ELF-1 (cell line): ENCODE measurements around the gene RALGPS1.

Experiments used
- DNase-seq: peaks from one replicate; pipeline ENCODE4 v3.0.0-alpha.2; 2016; ENCODE audit warnings: low read depth, low spot score

The RALGPS1 gene

DNA sequence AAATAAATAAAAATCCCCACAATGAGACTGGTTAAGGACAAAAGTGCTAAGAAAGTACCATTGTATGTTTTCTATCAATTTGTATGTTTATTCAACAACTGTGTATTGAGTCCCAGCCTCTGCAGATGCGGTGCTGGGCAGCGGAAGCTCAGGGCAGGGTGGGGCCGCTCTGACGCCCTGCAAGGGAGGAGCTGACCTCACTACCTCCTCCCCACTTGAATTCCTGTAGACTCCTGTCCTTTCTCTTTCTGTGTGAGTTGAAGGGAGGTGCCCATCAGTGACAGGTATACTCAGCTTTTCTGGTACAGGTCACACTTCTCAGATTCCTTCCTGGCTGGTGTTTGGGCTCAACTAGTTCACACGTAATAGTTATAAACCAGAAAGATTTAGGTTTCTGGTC is 180.8 kb downstream of the RALGPS1 start:
- no peak for DNase-seq

DNA sequence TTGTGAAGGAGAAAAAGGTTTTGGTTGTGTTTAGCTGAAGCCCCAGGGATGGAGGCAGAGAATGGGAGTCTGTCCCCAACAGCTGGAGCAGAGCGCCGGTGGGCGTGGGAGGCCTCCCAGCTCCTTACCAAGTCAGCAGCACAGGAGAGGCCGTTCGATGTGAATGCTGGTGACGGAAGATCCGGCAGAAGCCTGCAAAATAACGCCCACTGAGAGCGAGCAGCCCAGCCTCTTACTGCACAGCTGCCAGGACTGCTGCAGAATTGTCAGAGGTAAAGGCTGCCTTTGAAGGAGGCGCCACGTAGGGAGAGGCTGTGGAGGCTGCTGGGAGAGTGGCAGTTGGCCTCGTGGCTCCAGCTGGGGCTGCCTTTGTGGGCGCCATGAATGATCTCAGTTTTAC is 181.6 kb downstream of the RALGPS1 start:
- no peak for DNase-seq

DNA sequence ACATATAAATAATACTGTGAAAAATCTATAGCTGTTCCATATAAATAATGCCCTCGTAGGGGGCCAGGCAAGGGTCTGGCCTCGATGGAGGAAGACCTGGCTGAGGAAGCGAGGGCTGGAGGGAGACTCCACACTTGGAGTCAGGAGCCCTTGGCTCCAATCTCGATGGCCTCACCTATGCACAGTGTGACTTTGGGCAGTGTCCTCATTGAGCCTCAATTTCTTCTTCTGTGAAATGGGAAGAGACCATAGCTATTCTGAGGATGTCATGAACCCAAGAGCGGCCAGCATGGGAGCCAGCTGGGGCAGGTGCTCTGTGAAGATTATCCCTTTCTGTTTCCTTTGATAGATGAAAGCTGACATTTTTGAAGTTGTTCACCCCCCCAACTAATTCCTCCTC is 183.1 kb downstream of the RALGPS1 start:
- no peak for DNase-seq

DNA sequence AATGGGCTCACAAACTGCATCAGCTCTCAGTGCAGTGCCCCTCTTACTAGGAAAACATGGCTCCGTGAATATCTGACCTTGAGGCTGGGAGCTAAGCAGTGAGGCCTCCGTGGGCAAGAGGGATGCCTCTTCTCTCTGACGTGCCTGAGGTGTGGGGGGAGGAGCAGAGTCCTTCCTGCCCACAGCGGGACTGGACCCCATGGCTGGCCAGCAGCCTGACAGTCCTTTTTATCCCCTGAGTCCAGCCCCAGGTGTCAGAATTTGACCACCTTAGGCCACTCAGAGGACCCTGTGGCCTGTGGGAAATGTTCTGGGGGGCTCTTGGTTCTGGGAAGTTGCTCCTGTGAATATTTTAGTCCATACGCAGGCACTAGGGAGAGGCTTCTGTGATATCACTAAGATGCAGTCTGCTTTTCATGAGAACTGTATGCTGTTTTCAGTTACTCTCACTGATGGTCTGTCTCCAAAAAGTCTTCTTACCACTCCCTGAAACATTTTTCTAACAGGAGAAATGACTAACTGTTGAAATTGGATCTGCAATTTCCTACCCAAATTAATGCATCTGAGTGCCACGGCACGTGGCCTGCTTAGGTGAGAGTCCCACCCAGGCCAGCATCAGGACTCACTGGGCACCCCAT is 184.5 kb downstream of the RALGPS1 start:
- DNase-seq, result no peak

DNA sequence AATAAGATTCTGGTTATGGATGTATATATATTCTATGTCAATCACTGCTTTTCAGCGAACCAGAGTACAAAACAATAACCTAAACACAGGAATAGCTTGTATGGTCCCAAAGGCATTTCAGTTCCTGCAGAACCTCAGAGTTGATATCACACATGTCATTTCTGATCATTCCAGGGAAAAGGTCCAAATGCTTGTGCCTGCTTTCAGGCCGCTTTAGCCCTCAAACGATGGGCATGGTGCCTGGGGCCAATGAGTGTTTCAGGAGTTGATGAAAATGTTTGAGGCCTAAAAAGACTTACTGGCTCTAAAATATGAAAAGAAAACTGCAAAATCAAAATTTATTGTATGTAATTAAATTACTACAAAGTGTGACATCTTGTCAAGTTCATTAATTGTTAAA is 185.1 kb downstream of the RALGPS1 start:
- no peak for DNase-seq

DNA sequence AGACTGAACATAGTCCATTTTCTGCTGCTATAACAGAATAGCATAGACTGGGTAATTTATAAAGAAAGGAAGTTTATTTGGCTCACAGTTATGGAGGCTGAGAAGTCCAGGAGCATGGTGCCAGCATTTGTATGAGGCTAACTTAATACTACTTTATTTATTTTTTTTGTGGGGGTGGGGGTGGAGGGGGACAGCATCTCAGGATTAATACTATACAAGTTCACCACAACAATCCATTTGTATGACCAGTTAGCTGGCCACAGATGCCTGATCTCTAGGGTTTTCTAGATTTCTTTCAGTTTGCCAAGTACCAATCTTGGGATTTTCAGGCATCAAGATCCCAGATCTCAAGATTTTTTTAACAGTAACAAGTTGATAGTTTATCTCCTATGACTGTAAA is 187.6 kb downstream of the RALGPS1 start:
- DNase-seq, result no peak

DNA sequence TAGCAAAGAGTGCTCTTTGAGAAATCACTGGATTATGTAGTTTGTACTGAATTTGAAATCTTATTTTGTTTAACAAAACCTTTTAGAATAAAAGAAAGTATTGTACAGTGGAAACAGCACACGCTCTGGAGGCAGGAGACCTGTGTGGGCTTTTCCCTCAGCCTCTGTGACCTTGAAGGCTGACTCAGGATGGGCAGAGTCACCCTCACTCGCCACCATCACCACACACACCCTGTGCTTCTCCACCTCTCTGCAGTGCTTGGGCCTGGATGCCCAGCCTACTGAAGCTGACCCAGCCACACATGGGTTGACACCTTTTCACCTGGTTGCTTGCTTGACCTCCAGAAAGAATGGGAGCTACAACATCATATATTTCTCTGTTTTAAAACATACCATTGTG is 188.2 kb downstream of the RALGPS1 start:
- no peak for DNase-seq

DNA sequence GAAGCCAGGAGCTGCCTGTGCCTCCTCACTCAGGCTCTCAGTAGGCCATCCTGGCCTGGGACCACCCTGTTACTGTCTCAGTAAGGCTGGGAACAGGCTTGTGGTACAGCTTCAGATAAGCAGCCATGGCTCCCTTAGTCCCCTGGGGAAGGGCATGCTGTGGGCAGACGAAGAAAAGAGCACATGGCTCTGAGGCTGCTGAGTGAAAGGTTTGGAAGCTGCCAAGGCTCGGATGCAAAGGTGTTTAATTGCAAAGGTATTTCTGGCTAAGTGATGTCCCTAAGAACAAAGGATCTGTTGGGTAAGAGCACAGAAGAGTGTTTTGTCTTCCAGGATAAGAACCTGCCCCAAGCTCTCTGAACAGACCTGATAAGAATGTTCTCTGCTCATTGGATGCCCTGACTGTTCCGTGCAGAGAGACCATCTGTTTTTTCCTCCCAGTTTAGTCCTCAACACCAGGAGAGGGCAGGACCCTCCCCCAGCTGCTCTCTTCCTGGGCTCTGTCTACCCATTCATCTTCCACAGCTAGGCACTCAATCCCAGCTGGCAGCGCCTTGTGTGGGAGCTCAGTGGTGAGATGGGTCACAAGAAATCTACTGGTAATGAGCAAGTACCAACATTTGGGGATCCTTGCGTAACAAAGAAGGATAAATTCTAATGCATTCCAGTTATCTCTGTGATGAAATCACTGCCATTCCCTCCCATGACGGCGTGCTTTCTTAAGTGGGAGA is 190.2 kb downstream of the RALGPS1 start:
- peak; percentile 59 for DNase-seq

DNA sequence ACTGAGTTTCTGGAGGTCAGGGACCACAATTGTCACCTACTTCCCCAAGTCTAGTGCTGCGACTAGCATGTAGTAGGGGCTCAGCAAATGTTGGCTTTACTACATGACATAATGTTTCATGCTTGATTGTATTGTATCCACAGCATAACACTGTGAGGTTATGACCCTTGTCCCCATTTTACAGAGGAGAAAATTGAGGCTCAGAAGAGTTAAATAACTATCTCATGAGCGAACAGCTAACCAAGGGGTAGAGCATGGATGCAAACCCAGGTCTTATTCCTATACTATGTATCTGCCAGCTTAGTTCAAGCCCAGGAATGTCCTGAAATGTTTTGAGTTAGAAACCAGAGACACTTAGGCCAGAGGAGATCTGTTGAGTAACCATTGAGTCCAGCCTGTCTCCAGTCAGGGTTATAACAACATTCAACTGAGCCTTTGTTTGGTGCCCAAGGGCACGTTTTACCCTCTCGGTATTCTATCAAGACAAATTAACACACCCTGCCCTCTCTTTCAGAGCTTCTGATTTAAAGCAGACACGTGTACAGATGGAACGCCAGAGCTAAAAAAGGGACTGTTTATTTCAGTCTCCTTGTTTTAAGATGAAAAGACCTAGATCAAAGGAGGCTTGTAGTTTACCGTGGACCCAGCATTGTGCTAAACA is 191.4 kb downstream of the RALGPS1 start:
- DNase-seq, result peak; percentile 76

DNA sequence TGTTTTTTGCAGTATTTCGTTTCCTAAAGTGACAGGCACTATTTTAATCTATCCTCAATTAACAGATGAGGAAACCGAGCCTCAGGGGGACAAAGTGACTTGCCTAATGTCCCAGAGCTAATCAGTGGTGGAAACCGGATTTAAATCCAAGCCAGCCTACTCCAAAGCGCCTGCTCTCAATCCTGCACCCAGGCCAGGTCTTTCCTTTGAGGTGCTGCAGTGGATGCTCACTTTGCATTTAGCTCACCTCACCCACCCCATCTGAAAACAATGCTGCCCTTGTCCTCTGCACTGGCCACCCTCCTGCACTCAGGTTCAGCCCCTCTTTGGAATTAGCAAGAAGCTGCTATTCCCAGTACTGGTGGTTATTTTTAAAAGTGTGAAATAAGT is 191.9 kb downstream of the RALGPS1 start:
- DNase-seq, result peak; percentile 53

DNA sequence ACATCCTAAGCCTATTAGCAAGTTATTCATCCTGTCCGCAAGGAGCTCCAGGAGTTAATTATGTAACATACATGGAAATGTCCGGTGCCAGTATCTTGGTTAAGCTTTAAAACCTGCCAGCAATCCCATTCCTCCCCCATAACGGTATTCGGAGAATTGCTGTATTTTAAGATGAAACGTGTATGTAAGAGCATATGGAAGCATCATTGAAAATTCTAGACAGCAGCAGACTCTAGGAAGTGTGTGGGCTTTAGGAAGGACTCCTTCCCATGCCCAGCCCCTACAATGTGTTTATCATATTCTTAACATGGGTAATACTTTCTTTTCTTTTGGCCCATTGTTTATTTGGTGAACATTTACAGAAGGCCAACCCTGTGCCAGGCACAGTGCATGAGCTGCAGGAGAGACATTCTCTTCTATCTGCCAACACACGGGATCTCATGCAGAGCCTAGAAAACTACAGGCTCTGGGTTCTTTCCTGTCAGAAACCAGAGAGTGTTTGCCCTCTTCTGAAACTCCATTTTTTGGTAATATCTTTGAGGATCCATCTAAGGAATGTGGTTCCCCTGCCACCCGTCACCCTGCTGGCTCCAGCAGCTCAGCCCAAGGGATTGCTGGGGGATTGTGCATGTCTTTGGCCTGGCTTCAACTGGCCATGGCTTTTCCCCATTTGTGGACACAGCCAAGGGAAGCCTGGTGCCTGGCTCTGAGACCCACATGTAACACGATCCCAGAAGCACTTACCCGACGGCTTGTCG is 192.8 kb downstream of the RALGPS1 start:
- no peak for DNase-seq

DNA sequence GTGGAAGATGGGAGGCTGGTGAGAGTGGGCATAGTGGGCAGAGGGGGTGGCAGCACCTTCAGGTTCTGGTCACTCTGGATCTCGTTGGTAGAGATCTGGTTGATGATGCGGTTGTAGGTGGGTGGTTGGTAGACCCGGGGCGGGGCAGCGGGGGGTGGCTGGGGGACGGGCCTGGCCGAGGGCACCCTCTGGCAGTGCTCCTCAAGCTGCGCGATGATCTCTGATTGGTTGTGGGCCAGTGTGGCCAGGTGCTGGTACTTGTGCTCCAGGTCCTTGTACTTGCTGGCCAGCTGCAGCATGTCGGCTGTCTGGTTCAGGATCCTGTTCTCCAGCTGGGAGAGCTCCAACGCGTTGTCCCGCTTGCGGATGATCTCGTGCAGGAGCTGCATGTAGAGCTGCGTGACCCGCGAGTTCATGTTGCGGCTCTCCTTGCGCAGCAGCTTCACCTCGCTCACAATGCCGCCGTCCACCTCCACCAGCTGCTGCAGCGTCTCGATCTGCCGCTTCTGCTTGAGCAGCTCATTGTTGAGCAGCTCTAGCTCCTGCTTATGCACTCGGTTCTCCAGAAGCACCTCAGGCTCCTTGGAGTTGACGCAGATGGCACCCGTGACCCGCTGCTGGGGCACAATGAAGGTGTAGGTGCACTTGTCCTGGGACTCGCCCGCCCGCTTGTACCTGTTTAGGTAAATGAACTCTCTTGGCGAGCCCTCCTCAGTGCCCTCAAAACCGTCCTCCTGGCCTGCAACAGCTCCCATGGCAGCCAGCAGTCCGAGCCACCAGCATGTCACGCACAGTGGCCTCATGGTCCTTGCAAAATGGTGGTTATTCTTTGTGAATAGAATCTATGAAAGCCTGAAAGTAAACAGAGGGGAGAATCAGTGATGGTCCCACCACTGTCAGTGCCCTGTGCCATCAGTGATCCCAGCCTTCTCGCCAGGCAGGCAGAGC is 193.6 kb downstream of the RALGPS1 start:
- DNase-seq, result no peak

DNA sequence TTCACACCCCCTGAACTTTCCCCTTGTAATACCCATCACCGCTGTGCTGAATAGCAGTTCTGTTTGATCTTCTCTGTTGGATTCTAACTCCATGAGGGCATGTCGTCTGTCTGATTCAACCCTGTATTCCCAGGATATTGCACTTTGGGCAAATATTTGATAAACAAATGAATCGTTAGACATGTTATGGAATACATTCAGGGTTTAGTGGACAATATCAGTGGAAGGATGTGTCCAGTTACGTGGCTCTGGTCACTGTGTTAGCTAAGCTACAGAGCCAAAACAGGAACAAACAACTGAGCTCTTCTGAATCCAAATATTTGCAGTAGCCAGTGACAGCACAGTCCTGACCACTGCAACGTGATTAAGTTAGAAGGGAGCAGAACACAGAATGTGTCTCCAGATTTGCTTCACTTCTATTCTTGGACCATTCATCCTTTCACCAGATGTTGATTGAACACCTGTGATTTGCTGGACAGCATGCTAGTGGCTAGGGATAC is 194.7 kb downstream of the RALGPS1 start:
- no peak for DNase-seq

DNA sequence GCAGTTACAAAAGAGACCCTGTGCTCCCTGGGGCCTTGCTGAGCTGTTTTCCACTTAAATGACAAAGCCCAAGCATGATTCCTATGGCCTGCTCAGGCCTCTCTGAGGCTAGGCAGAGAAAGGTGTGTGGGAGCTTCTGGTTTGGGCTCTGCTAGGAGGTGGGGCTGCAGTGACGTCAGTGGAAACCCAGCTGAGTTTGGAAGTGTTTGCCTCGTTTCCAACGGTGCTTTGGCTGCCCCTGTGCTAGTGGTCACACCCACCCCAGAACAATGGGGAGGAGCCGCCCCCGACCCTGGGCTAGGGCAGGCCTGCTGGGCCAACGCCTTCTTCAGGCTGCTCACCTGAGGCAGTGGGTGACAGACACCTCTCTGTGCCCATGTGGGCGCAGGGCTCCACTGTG is 197.5 kb downstream of the RALGPS1 start:
- DNase-seq, result peak; percentile 98

DNA sequence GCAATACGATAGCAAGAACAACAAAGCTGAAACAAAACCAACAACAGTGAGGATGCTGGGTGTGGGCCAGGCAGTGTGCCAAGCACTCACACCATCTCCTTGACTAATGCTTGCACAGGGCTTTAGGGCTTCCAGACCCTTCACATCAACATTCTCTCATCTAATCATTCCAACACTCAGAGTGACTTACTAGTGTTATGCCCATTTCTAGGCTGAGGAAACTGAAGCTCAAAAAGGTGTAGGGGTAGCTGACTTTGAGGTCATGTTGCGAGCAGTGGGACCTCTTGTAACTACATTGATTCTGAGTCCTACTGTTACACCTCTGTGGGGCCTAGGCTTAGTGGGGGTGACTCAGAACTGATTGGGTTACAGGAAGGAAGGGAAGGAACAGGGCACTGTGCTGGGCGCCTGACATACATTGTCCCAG is 198.2 kb downstream of the RALGPS1 start:
- no peak for DNase-seq

DNA sequence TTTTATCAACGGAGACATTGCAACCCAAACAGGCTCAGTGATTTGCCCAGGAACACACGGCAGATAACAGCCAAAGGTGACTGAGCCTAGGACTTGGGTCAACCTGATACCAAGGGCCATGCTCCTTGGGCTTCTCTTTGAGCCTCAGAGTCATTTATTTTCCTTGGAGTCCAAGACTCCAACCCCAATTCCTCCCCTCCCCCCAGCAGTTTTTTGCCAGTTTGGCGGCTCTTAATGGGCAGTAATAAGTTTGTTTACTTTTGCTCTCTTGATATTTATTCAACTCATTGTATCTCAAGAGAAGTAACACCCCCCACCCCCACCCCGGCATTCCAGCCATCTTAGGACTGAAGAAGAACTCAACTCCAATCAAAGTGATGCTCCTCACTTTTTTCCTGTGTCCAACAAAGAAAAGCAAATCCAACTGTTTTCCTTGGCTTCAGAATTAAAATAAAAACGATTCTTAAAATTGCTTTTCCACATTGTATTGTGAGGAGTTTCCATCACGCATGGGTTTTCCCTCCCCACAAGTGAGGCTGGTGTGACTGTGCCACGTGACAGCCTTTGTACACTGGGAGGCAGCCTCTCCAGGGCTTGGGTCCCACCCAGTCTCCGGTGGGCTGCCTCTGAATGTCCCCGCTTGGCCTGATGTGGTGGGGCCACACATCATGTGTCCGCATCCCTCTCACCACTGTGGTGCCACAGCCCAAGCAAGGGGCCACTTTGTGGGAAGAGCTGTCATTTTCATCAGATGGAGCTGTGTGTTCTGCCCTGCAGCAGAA is 198.8 kb downstream of the RALGPS1 start:
- no peak for DNase-seq

DNA sequence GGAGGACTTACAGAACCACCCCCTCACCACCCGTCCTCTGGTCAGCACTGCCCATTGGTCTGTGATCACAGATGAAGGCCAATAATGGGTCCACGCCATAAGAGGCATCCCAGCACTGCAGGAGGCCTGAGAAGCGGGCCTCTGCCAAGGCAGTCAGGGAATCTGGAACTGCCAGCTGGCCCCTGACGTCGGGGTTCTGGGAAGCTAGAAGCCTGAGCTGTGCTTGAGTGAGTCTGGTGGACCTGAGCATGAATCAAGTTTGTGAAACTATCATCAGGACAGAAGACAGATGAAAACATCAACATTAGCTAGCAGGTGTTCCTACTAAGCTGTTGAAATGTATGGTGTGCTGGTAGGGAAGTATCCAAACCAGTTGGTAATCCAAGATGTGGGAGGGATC is 200.0 kb downstream of the RALGPS1 start:
- DNase-seq, result no peak

DNA sequence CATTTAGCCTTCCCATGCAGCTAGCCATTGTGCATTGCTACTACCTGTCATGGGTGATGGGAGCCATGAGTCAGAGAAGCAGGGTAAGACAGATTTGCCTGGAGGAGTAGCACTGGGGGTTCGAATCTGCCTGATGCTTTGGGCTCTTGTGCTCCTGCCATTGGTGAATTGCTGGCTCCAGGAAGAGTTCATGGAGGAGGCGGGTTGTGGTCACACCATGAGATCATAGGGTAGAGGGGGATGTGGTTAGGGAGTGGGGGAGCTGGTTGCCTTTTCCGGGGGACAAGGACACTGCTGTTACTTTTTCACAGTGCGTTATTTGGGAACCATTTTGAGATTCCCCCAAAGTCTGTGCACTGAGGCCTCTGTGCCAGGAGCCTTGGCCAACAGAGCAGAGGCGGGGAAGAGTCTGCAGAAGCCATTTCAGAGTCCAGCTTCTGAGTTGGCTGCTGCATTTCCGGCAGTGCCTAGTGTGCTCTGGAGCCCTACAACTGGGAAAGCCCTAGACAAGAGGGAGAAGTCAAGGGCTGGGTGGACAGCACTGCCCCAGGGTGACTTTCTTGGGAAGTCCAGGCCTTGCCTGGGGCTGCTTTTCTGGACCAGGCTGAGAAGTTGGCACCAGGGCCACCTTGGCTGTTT is 201.6 kb downstream of the RALGPS1 start:
- no peak for DNase-seq

DNA sequence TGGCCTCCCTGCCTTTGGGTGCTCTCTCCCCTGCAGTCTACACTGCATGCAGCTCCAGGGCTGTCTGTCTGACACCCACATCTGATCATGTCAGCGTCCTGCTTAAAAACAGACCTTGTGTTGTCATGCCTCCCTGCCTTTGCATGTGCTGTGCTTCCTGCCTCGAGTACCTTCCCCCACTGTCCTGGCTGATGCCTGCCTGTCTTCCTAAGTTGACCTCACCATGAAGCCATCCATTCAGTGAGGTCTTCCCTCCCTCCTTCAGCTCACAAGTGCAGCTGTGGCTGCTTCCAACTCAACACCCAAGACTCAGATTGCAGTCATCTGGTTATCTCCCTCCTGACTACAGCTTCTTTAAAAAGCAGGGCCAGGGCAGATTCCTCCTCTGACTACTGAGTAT is 202.4 kb downstream of the RALGPS1 start:
- DNase-seq, result peak; percentile 24

DNA sequence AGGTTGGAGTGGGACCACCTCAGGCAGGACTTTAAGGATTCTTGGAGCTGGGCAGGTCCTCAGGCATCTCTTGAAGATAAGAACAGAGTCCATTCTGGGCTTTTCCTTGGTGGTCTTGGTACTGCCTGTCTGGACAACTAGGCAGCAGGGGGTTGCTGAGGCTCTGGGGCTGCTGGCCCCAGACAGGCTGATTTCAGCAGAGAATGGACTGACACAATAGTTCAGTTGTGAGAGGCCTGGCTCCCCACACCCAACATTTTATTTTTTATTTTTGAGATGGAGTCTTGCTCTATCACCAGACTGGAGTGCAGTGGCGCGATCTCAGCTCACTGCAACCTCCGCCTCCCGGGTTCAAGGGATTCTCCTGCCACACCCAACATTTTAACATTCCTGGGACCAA is 203.2 kb downstream of the RALGPS1 start:
- no peak for DNase-seq
